GM15510 (cell line): ENCODE results near the gene NME5.

Experiments
- POLR2A ChIP-seq: IDR thresholded peaks from 3 replicates; pipeline ENCODE4 v1.6.1; 2011; ENCODE audit warnings: borderline replicate concordance; ENCODE audit not compliant: insufficient read length; ENCODE audit errors: extremely low read depth

The NME5 gene

DNA sequence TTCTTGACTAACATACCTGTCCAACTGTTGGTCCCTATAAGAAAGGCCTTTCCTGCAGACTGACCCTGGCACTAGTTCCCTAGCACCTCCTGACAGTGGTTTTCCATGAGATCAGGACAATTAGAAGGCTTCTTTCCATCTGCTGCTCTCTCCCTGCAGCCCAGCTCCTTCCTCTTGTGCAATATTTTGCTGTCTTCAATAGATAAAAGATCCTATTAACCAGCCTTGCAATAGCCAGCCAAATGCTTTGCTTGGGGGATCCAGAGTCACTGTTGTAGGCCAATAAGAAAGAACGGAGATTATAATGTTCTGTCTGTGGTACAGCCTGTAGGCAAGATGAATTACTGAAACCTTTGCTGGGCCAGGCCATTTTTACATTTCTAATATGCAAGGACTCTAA lies 18.4 kb upstream of the NME5 start:
- TF ChIP-seq POLR2A = no peak

DNA sequence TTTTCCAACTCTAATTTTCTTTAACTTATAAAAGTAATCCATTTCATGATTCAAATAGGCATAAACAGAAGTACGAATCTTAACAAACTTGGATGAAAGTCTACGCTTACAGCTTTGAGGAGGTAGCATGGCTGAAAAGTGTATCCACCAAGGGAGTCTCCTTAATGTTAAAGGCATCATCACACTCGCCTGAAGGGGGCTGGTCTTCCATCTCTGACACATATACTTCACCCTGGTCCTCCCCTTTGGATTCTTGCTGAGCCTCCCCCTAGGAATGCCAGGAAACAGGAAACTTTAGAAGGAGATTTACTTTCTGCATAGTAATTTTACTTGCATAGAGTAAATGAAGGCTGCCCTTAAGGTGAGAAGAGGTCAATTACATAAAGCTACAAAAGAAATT lies 10.3 kb upstream of the NME5 start:
- TF ChIP-seq POLR2A = no peak

DNA sequence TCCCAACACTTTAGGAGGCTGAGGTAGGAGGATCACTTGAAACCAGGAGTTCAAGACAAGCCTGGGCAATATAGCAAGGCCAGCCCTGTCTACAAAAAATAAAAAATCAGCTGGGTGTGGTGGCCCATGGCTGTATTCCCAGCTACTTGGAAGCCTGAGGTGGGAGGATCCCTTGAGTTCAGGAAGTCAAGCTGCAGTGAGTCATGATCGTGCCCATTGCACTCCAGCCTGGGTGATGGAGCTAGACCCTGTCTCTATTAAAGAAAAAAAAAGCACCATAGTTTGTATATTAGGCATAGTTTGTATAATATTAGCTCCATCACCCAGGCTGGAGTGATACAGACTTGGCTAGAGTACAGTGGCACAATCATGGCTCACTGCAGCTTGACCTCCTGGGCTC lies 9.6 kb upstream of the NME5 start:
- no peak for TF ChIP-seq POLR2A

DNA sequence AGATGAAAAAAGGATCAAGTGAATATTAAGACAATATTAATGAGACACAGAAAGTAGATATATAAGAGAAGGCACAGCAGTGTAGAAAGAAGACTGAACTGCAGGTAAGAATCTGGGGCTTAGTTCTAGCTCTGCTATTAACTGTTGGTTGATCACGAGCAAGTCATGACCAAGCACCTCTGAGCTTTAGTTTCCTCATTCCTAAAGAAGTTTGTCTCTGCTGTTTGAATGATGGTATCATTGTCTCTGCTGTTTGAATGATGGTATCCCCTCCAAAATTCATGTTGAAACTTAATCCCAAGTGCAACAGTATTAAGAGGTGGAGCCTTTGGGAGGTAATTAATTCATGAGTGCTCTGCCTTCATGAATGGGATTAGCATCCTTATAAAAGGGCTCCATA lies 2.5 kb upstream of the NME5 start:
- no peak for TF ChIP-seq POLR2A

DNA sequence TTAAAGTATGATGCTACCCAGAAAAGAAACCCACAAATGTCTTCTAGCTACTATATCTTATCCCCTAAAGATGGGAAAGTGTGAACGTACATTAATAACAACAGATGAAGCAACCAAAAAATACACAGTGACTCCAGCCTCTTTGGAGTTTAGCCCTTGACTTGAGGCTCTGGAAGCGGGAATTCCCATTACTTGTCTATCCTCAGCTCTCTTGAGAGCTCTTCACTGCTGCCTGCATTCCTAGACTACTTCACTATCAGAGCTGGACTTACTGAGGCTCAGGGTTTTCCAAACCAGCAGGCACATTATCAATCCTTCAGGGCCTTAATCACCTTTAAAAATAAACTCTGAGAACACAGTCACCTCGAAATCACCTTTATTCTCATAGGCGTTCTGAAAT lies 1.0 kb upstream of the NME5 start:
- no peak for TF ChIP-seq POLR2A

DNA sequence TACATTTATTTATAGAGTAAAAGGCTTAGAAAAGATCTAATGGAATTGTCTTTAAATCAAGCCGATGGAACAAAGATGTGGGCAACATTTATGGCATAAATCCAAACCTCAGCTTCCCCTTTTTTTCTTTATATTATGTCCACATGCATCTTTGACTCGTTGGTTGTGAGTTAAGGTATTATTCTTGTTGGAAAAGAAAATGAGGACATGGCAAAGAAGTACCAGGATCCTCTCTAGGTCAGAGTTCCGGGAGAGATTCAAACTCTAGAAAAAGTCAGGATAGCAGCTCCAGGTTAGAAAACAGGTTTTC lies 508 bp upstream of the NME5 start:
- no peak for TF ChIP-seq POLR2A

DNA sequence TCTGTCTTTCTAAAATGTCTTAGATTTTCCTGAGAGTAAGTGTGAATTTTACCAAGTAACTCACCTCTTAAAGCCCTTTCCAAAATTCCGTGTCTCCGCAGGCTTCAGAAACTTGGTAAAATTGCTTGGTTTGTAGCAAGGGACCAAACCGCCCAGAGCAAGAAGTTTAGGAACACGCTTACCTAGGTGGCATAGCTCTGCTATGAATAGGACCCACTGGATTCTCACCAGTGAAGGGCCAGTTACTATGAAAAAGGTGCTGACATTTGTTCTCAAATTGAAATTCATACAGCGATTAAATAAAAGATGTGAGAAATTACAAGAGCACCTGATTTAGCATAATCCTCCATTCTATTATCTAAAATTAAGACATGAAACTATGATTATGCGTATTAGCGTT lies 6.7 kb downstream of the NME5 start:
- no peak for TF ChIP-seq POLR2A

DNA sequence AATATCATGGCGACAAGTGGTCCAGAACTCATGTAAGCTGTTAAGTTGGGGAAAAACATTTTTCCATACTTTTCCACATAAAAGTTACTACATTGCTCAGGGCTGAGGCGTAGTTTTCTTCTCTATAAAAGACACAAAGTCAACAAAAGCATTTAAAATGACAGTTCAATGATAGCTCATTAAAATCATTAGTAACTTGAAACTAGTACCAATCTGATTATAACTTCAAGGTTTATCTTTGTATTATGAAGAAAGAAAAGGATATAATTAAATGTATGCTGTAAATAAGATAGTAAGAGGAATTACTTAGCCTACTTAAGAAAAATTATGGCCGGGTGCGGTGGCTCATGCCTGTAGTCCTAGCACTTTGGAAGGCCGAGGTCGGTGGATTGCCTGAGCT lies 9.9 kb downstream of the NME5 start:
- TF ChIP-seq POLR2A = no peak

DNA sequence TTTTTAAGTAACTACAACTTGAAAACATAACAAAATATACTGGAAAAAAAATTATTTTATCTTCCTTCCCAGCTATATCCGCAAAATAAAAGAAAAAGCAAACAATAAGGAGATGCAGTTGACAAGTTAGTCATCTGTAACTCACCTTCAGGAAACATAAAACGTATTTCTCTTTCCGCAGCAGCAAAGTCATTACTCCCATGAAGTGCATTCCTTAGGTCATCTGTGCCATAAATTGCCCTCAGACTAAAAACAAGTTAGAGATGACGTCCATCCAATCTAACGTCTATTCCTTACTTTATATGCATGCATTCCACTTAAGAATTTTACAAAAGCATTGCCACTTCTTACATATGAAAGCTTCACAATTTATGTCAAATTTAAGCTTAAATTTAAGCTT lies 10.9 kb downstream of the NME5 start:
- no peak for TF ChIP-seq POLR2A

DNA sequence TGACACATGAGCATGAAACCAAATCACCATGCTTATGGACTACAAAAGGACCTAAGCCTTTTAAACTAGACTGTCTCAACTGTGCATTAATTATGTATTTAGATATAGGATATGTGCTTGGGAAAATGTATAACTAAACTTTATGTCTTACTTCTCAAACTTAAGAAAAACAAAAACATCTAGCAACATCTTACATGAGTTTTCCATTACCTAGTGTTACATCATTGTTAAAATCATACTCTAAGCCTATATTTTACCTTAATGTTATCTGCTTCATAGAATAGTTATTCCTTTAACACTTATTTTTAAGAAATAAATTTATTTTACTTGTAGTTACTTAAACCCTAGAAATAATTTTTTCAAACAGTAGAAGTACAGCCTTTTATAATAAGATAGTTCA lies 24.0 kb downstream of the NME5 start:
- no peak for TF ChIP-seq POLR2A

DNA sequence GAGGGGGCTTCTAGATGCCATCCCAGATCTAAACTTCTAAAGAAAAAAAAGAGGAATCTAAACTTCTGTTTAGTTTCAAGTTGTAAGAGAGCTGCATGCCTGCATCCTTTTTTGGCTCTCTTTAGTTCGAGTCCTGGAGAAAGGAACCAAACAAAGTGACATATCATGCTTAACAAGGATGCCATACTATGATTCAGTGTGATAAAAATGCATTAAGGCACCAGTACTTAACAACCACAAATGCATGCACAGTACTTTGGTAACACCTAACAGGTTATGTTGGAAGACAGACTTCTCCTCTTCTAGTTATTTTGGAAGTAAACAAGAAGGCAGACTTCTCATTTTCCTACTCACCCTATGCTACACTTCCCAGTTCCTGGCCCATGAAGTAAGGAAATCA lies 27.3 kb downstream of the NME5 start:
- no peak for TF ChIP-seq POLR2A

DNA sequence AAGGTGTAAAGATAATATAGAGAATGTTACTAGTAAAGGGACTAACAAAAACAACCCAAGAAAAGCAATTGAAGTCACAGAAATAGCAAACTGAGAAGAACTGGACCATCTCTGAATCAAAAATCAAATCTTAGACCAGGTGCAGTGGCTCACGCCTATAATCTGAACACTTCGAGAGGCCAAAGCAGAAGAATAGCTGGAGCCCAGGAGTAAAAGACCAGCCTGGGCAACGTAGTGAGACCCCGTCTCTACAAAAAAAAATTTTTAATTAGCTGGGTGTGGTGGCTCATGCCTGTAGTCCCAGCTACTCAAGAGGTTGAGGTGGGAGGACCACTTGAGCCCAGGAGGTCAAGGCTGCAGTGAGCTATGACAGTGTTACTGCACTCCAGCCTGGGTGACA lies 28.0 kb downstream of the NME5 start:
- TF ChIP-seq POLR2A = no peak

DNA sequence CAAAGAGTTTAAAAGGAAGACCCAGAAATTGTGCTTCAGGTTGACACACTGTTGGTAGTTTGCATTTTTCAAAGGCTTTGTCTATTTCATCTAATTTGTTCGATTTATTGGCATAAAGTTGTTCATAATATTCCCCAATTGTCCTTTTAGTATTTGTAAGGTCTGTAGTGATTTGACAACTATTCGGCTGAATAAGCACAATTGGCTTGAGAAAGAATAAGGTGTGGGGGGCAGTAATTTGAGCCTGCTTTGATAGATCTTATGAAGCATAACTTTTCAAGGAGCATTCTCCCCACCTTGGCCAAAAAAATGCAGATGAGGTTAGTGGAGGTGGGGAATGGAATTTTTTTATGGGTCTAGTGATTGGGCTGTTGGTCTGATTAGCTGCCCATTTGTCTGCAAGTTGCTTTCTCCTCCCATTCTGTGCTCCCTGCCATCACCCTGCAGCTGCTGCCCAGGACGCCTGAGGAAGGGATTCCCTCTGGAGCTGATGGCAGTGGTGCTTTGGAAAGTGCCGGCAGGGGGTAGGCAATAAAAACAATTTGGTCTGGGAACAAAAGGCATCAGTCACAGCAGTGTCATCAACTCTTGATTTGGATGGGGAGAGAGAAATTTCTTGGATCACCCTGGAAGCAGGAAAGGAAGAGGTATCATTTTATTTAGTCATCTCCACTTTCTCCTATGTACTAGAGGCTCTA lies 28.8 kb downstream of the NME5 start:
- TF ChIP-seq POLR2A = no peak

DNA sequence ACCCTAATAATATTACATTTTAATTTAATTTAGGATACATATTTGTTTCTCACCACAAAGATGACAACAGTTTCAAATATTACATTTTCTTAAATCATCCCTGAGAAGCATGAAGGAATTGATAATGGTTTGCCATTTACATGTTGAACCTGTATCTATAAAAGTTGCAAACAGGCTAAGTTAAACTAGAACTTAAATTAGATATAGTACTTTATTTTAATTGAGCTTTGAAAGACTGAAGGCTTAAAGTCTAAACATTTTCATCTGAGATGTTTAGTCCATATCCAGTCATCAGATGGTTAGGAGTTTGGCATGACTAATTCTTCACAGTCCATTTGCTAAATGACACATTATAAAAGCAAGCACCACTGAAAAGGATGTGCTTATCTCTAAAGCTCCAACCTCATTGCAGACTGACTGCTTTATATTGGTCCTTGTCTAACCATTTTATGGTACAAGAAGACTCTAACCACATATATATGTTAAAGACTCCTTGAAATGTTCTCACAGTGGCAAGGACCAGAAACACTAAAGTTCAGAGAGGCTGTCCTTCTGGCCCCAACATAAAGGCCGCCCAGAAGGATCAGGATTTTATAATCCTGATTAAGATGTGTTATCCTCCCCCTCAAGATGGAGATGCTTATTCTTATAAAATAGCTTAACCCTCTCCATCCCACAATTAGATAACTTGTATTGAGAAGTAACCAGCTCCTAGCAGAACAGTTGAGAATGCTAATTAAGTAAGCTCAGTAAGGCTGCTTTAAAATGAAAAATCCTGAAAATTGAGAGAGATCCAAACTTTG lies 29.6 kb downstream of the NME5 start:
- no peak for TF ChIP-seq POLR2A

DNA sequence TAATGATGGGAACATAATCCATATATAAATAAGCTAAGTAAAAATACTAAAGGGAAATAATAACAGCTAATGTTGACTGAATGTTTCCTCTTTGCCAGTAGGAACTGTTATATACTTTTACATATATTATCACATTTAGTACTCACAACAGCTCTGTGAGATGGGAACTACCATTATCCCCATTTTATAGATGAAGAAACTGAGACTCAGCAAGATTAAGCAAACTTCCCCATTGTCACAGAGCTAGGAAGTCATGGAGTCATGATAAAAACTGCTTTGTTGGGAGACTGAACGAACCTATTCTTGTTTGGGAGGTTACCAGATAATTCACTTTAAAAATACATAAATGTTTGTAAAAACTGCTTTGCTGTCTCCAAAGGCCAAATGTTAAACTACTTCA lies 32.0 kb downstream of the NME5 start:
- no peak for TF ChIP-seq POLR2A

DNA sequence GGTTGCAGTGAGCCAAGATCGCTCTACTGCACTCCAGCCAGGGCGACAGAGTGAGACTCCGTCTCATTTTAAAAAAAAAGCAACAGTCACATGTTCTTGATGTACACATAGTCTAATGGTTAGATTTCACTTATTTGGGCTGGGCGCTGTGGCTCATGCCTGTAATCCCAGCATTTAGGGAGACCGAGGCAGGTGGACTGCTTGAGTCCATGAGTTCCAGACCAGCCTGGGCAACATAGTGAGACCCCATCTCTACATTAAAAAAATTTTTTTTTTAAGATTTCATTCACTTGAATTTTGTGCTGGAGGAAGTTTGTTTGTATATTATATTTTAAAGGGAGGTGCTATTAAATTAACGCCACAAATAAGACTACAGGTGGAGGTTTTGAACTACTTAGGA lies 33.5 kb downstream of the NME5 start:
- TF ChIP-seq POLR2A = no peak
